GM21825 (cell line): Measurements from ENCODE around the gene ZNF407.

Experiments
- ATAC-seq: cut with Tn5 transposase; IDR thresholded peaks from one replicate; pipeline ENCODE4 v1.9.1; 2021; ENCODE audit warnings: mild to moderate bottlenecking, moderate library complexity; ENCODE audit not compliant: unreplicated experiment

Gene ZNF407

DNA sequence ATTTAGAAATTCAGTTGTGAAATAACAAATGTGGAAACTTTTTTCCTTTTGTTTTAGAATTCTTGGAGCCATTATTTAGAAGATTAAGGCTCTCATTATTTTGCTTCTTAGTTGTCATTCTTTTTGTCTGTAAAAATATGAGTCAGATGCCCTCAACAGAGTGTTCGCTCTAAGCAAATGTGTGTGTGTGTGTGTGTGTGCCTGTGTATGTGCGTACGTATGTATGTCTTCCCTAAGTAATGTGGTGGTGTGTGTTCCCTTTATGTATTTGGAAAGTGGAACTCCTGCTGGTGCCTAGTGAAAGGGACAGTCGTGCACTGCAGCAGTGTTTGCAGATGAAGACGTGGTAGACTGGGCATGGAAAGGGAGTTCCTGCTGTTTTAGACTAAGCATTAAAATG lies 27.5 kb downstream of the ZNF407 start:
- no peak for ATAC-seq

DNA sequence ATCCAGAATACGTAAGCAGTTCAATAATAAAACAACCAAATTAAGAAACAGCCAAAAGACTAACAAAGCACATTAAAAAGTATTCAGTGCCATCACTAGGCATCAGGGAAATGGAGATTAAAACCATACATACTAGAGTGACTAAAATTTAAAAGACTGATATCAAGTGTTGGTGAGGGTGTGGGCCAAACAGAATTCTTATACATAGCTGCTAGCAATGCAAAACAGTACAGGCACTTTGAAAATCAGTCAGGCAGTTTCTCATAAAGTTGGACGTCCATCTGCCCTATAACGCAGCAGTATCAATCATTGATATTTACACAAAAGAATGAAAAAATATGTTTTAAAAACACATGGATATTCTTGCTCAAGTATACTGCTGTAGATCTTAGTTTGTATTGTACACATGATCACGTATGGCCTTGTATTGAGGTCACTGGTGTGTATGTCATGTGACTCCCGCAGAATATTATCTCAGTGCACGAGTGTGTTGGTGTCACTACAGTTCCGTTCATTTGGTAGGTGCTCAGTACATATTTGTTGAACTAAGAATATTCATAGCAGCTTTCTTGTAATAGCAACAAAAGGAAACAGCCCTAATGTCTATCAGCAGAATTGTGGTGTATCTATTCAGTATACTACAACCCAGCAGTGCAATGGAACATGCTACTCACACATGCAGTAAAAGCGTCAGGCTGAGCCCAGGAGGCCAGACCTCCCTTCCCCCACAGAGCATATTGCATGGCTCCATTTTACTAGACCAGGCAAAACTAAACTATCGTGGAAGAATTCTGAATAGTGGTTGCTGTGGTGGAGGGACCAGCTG lies 28.6 kb downstream of the ZNF407 start:
- no peak for ATAC-seq

DNA sequence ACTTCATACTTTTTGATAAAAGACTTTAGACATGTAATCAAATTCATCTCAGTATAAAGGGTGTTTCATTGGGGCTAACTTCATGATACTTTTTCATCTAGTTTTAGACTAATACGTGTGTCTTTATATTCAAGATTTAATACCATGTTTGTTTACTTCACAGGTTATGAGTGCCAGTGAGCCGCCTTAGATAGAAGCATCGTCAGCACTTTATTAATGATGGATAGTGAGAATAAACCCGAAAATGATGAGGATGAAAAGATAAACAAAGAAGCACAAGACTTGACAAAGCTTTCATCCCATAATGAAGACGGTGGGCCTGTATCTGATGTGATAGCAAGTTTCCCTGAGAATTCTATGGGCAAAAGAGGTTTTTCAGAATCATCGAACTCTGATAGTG lies 33.1 kb downstream of the ZNF407 start:
- ATAC-seq = no peak

GRCh38 chr18:74631212-74631611 lies 33.5 kb downstream of the ZNF407 start:
- ATAC-seq = no peak

- no peak for ATAC-seq
Measured at GRCh38 chr18:74631623-74632350, 34.1 kb downstream of the ZNF407 start.

- no peak for ATAC-seq
Measured at GRCh38 chr18:74632351-74632679, 34.6 kb downstream of the ZNF407 start.

DNA sequence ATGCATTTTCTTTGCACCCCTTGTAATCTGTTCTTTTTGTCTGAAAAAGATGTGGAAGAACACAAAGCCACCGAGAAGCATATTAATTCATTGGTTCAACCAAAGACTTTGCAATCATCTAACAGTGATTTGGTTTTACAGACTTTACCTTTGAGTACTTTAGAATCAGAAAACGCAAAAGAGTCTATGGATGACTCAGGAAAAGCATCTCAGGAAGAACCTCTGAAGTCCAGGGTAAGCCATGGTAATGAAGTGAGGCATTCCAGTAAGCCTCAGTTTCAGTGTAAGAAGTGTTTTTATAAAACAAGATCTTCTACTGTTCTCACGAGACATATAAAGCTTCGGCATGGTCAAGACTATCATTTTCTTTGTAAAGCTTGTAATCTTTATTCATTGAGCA lies 35.2 kb downstream of the ZNF407 start:
- no peak for ATAC-seq

GRCh38 chr18:74633652-74634352 lies 36.1 kb downstream of the ZNF407 start:
- no peak for ATAC-seq

GRCh38 chr18:74635224-74635975 lies 37.7 kb downstream of the ZNF407 start:
- ATAC-seq = no peak

GRCh38 chr18:74637070-74637469 lies 39.4 kb downstream of the ZNF407 start:
- ATAC-seq = no peak

DNA sequence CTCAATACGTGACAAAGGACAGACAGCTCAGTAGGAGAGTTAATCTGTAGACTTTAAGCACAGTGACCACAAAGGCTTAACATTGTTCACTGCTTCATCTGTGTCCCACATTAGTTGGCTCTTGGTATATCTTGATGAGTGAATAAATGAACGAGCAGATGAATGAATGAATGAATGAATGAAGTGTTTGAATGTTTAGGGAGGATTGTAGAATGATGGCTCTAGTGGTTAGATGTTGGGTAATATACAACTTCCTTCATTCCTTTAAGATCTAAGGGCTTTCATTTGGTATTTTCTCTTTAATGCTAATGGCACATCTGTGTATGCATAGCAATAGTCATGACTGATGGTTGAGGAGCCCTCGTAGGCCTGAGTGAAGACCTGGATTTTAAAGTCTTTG lies 40.5 kb downstream of the ZNF407 start:
- no peak for ATAC-seq

DNA sequence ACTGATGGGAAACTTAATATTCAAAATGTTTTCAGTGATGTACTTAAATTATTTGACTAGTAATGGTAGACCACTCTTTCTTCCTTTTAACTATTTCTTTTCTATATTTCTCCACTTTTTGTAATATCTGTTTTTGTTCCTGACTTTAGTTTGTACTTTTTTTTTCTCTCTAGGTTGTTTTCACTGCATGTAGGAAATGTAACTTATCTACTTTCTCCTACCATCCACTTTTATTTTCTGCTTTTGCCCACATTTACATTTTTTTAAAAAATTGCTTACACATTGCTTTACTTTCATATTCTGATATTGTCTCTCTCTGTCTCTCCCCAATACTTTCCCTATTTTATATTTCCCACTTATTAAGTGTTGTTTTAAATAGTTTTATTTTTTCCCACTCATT lies 47.0 kb downstream of the ZNF407 start:
- ATAC-seq = no peak

DNA sequence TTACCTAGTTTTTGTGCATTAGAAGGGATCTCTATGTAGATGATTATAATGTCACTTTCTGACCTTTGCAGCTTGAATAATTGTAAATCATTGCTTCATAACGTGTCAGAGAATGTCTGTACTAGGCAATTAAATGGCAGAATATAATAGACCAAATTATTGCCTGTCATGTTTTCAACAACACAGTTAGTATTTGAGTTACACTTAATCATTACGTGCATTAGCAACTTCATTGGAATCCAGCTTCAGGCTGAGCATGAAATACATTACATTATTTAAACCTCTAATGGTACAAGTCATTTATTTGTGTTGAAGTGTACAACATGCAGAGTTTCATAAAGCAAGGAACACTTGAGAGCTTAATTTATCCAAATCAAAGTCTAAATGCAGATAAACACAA lies 48.0 kb downstream of the ZNF407 start:
- no peak for ATAC-seq

GRCh38 chr18:74651327-74652128 lies 53.9 kb downstream of the ZNF407 start:
- no peak for ATAC-seq

GRCh38 chr18:74652392-74652988 lies 54.8 kb downstream of the ZNF407 start:
- peak; percentile 61 for ATAC-seq

GRCh38 chr18:74654638-74655037 lies 57.0 kb downstream of the ZNF407 start:
- ATAC-seq = no peak

GRCh38 chr18:74661008-74661407 lies 63.3 kb downstream of the ZNF407 start:
- ATAC-seq = no peak

DNA sequence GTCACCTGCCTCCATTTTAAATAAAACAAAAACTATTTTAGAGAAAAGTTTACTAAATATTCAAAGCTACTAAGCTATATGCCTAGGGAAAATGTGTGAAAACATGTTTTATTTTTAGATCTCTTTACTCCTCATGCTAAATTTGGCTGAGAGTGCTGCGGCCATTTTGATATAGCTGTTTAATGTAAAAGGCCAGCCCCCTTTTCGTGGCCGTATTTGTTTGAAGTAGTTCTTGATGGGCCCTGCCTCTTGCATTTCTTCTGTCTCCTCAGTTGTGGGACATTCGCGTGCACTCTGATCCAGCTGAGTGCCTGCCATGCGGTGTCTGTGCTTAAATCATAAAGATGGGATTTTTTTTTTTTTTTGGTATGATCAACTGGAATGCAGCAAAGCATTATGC lies 64.0 kb downstream of the ZNF407 start:
- ATAC-seq = no peak

- ATAC-seq = no peak
Measured at GRCh38 chr18:74662622-74663021, 65.0 kb downstream of the ZNF407 start.

DNA sequence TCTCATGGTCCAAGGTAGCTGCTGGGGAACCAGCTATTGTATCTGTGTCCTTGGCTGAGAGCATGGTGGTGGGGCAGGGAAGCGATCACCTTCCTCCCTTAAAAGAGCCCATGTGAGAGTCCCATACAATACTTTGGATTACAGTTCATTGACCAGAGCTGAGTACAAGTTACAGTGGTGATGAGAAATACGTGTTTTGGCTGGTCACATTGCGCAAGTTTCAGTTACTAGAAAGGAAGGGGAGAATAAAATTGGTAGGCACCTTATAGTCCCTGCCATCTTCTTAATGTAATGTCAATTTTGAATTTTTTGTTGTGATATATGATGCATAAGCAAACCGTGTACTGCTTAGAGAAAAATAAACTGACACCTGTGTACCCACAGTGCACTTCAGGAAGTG lies 67.7 kb downstream of the ZNF407 start:
- ATAC-seq = no peak
